SK-N-SH treated with all-trans-retinoic acid at 6 μM for 48 hours (cell line): Measurements from ENCODE around the gene TBCK.

Experiments
- ATAC-seq: fragments of 200-7000 bp; cut with Tn5 transposase; 3 replicates; pipeline ENCODE4 v1.9.1; 2020; ENCODE audit warnings: mild to moderate bottlenecking, moderate library complexity
- BACH2 ChIP-seq: fragments of 250-450 bp; sonication (Bioruptor Pico); IDR thresholded peaks from 2 replicates; pipeline ENCODE4 v1.9.0; 2021; ENCODE audit warnings: mild to moderate bottlenecking, borderline replicate concordance
- CSDC2 ChIP-seq: fragments of 250-450 bp; sonication (Bioruptor Pico); IDR thresholded peaks from 2 replicates; pipeline ENCODE4 v1.5.0; 2020; ENCODE audit warnings: mild to moderate bottlenecking, moderate library complexity
- CSRNP3 ChIP-seq: fragments of 250-450 bp; sonication (Bioruptor Pico); IDR thresholded peaks from 2 replicates; pipeline ENCODE4 v1.5.1; 2021; ENCODE audit warnings: mild to moderate bottlenecking, moderate library complexity
- ESRRG ChIP-seq: fragments of 250-450 bp; sonication (Bioruptor Pico); IDR thresholded peaks from 2 replicates; pipeline ENCODE4 v1.6.1; 2021; ENCODE audit warnings: mild to moderate bottlenecking
- GLIS3 ChIP-seq: fragments of 250-450 bp; sonication (Bioruptor Pico); IDR thresholded peaks from 2 replicates; pipeline ENCODE4 v1.5.0; 2020; ENCODE audit warnings: mild to moderate bottlenecking, moderate library complexity
- ISL1 ChIP-seq: fragments of 250-450 bp; sonication (Bioruptor Pico); IDR thresholded peaks from 2 replicates; pipeline ENCODE4 v2.1.2; 2022; ENCODE audit warnings: mild to moderate bottlenecking, moderate library complexity
- OSR1 ChIP-seq: fragments of 250-450 bp; sonication (Bioruptor Pico); IDR thresholded peaks from 2 replicates; pipeline ENCODE4 v1.8.0; 2022; ENCODE audit warnings: moderate library complexity, mild to moderate bottlenecking, inconsistent platforms
- PATZ1 ChIP-seq: fragments of 250-450 bp; sonication (Bioruptor Pico); IDR thresholded peaks from 2 replicates; pipeline ENCODE4 v1.8.0; 2020; ENCODE audit warnings: mild to moderate bottlenecking, moderate library complexity, borderline replicate concordance
- POU6F1 ChIP-seq: fragments of 250-450 bp; sonication (Bioruptor Pico); IDR thresholded peaks from 2 replicates; pipeline ENCODE4 v1.8.0; 2021; ENCODE audit warnings: low read depth, mild to moderate bottlenecking, moderate library complexity, borderline replicate concordance
- PPARA ChIP-seq: fragments of 250-450 bp; sonication (Bioruptor Pico); IDR thresholded peaks from 2 replicates; pipeline ENCODE4 v1.5.0; 2020; ENCODE audit warnings: mild to moderate bottlenecking, borderline replicate concordance
- RARB ChIP-seq: fragments of 250-450 bp; sonication (Bioruptor Pico); IDR thresholded peaks from 2 replicates; pipeline ENCODE4 v1.8.0; 2021; ENCODE audit warnings: mild to moderate bottlenecking, moderate library complexity
- TCF4 ChIP-seq: fragments of 250-450 bp; sonication (Bioruptor Pico); IDR thresholded peaks from 2 replicates; pipeline ENCODE4 v1.8.0; 2021; ENCODE audit warnings: mild to moderate bottlenecking, moderate library complexity, borderline replicate concordance
- TOX ChIP-seq: fragments of 250-450 bp; sonication (Bioruptor Pico); IDR thresholded peaks from 2 replicates; pipeline ENCODE4 v1.8.0; 2021; ENCODE audit warnings: mild to moderate bottlenecking, moderate library complexity, borderline replicate concordance
- TSHZ2 ChIP-seq: fragments of 250-450 bp; sonication (Bioruptor Pico); IDR thresholded peaks from 2 replicates; pipeline ENCODE4 v1.5.0; 2020; ENCODE audit warnings: mild to moderate bottlenecking, moderate library complexity
- ZC3H10 ChIP-seq: fragments of 250-450 bp; sonication (Bioruptor Pico); IDR thresholded peaks from 2 replicates; pipeline ENCODE4 v1.5.1; 2021; ENCODE audit warnings: mild to moderate bottlenecking, moderate library complexity
- ZFP3 ChIP-seq: fragments of 250-450 bp; sonication (Bioruptor Pico); IDR thresholded peaks from 2 replicates; pipeline ENCODE4 v1.5.0; 2020; ENCODE audit warnings: mild to moderate bottlenecking, moderate library complexity
- ZFP30 ChIP-seq: fragments of 450-650 bp; formaldehyde crosslinking; IDR thresholded peaks from 2 replicates; pipeline ENCODE4 v1.5.0; 2022; ENCODE audit warnings: mild to moderate bottlenecking, moderate library complexity
- ZNF565 ChIP-seq: fragments of 450-650 bp; formaldehyde crosslinking; conservative IDR thresholded peaks from 2 replicates; pipeline ENCODE4 v1.5.0; 2020; ENCODE audit warnings: low read depth, mild to moderate bottlenecking, moderate library complexity
- ZNF70 ChIP-seq: fragments of 450-650 bp; formaldehyde crosslinking; IDR thresholded peaks from 2 replicates; pipeline ENCODE4 v1.5.0; 2020; ENCODE audit warnings: mild to moderate bottlenecking, moderate library complexity
- ZNF8 ChIP-seq: fragments of 450-650 bp; formaldehyde crosslinking; IDR thresholded peaks from 2 replicates; pipeline ENCODE4 v1.5.0; 2020; ENCODE audit warnings: mild to moderate bottlenecking, moderate library complexity

Gene TBCK

GRCh38 chr4:106340774-106341173, 24.8 kb upstream of the TBCK start:
- TF ChIP-seq RARB (CRISPR knock-in tag): no peak
- TF ChIP-seq, all 23 proteins: peak for 0
- ATAC-seq: no peak

GRCh38 chr4:106339431-106339830, 23.4 kb upstream of the TBCK start:
- ATAC-seq: no peak
- TF ChIP-seq POU6F1 (CRISPR knock-in tag) (no peak), CSRNP3 (CRISPR knock-in tag) (no peak), OSR1 (CRISPR knock-in tag) (no peak), CSDC2 (no peak)

GRCh38 chr4:106338671-106339070, 22.7 kb upstream of the TBCK start:
- ATAC-seq: no peak
- no peak for TF ChIP-seq ESRRG (CRISPR knock-in tag)
- TF ChIP-seq TOX: no peak
- no peak for TF ChIP-seq CSDC2
- TF ChIP-seq ZFP30 (CRISPR knock-in tag): no peak
- TF ChIP-seq TSHZ2 (CRISPR knock-in tag): no peak
- TF ChIP-seq ZNF565: no peak

GRCh38 chr4:106337916-106338315, 21.9 kb upstream of the TBCK start:
- no peak for ATAC-seq
- TF ChIP-seq PPARA (CRISPR knock-in tag): no peak
- no peak for TF ChIP-seq TCF4 (CRISPR knock-in tag)
- no peak for TF ChIP-seq BACH2
- no peak for TF ChIP-seq ZFP3
- no peak for TF ChIP-seq ZNF8 (CRISPR knock-in tag)
- TF ChIP-seq ZNF70 (CRISPR knock-in tag): no peak
- TF ChIP-seq PATZ1 (CRISPR knock-in tag): no peak
- no peak for TF ChIP-seq ZC3H10 (CRISPR knock-in tag)
- no peak for TF ChIP-seq RARB (CRISPR knock-in tag)
- TF ChIP-seq GLIS3 (CRISPR knock-in tag): no peak
- no peak for TF ChIP-seq ISL1 (CRISPR knock-in tag)
- TF ChIP-seq ZFP30 (CRISPR knock-in tag): no peak

- TF ChIP-seq ISL1 (CRISPR knock-in tag) (no peak), GLIS3 (CRISPR knock-in tag) (no peak), ZFP3 (no peak), ZNF70 (CRISPR knock-in tag) (no peak), ZC3H10 (CRISPR knock-in tag) (no peak), OSR1 (CRISPR knock-in tag) (no peak), PATZ1 (CRISPR knock-in tag) (no peak), ZNF565 (no peak), TCF4 (CRISPR knock-in tag) (no peak)
- TF ChIP-seq, all 23 proteins: peak for 0
- no peak for ATAC-seq
These were observed 20.6 kb upstream of the TBCK start for GRCh38 chr4:106336618-106337017.
